22Rv1 (cell line): ENCODE results near the gene LARGE2.

Experiments used
- ZFX ChIP-seq: fragments of 450-650 bp; IDR thresholded peaks from 2 replicates; pipeline ENCODE4 v1.6.1; 2017; ENCODE audit warnings: antibody characterized with exemption, borderline replicate concordance
- TF ChIP-seq, protein P1 (sequence below): fragments of 450-650 bp; IDR thresholded peaks from 2 replicates; pipeline ENCODE4 v1.5.1; 2017; ENCODE audit warnings: mild to moderate bottlenecking

DNA sequence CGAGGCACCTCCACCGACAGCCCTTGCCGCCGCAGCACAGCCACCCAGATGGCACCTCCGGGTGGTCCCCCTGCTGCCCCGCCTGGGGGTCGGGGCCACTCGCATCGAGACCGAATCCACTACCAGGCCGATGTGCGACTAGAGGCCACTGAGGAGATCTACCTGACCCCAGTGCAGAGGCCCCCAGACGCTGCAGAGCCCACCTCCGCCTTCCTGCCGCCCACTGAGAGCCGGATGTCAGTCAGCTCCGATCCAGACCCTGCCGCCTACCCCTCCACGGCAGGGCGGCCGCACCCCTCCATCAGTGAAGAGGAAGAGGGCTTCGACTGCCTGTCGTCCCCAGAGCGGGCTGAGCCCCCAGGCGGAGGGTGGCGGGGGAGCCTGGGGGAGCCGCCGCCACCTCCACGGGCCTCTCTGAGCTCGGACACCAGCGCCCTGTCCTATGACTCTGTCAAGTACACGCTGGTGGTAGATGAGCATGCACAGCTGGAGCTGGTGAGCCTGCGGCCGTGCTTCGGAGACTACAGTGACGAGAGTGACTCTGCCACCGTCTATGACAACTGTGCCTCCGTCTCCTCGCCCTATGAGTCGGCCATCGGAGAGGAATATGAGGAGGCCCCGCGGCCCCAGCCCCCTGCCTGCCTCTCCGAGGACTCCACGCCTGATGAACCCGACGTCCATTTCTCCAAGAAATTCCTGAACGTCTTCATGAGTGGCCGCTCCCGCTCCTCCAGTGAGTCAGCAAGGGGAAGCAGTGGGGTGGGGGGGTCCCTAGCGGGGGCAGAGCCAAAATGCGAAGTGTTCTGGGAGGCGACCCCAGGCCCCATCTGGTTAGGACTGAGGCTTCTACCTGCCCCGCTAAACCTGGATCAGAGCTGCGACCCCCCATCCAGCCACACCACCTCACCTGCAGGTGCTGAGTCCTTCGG, 19.7 kb upstream of the LARGE2 start:
- TF ChIP-seq, protein P1, sequence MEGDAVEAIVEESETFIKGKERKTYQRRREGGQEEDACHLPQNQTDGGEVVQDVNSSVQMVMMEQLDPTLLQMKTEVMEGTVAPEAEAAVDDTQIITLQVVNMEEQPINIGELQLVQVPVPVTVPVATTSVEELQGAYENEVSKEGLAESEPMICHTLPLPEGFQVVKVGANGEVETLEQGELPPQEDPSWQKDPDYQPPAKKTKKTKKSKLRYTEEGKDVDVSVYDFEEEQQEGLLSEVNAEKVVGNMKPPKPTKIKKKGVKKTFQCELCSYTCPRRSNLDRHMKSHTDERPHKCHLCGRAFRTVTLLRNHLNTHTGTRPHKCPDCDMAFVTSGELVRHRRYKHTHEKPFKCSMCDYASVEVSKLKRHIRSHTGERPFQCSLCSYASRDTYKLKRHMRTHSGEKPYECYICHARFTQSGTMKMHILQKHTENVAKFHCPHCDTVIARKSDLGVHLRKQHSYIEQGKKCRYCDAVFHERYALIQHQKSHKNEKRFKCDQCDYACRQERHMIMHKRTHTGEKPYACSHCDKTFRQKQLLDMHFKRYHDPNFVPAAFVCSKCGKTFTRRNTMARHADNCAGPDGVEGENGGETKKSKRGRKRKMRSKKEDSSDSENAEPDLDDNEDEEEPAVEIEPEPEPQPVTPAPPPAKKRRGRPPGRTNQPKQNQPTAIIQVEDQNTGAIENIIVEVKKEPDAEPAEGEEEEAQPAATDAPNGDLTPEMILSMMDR, result no peak
- no peak for TF ChIP-seq ZFX
